Measurements from ENCODE around the gene AGAP2. TPM values are rescaled to one million over a fixed set of nuclear protein-coding genes. Genes with fewer than 3 reads are reported as not detected.
A peak's percentile ranks its signal among the peaks of the same experiment; 100 is the strongest.

The AGAP2 gene
- total RNA-seq, 6 experiments from 2014 or later = 0.14 to 0.18 (median 0.14) TPM

GRCh38 chr12:57739914-57740538 lies 1.5 kb upstream of the AGAP2 start:
- peaks cover 35% of the 10 kb centered on the region for H3K27me3 Mint-ChIP-seq (ENCODE audit: insufficient read depth)
- no peak for TF ChIP-seq CTCF (IDR thresholded peaks at IDR 0.05)
- DNase-seq = no peak
- H3K27ac Mint-ChIP-seq = no peak overlapping the region
- H3K36me3 Mint-ChIP-seq (ENCODE audit: low read depth) = no peaks in the 10 kb centered on the region
- H3K4me3 Mint-ChIP-seq = no peak overlapping the region
- H3K9me3 Mint-ChIP-seq = peaks cover 3% of the 10 kb centered on the region; the same call in 1 of the 2 replicates
- H3K4me1 Mint-ChIP-seq (ENCODE audit: low read depth) = peaks cover 26% of the 10 kb centered on the region

- Mint-ChIP-seq H3K4me3 (peak overlapping the region; percentile 13), H3K9me3 (no peaks in the 10 kb centered on the region), H3K27ac (no peak overlapping the region), H3K27me3 (ENCODE audit: insufficient read depth) (peaks cover 34% of the 10 kb centered on the region), H3K4me1 (ENCODE audit: low read depth) (peaks cover 29% of the 10 kb centered on the region), H3K36me3 (ENCODE audit: low read depth) (no peaks in the 10 kb centered on the region)
- DNase-seq = no peak
- no peak for TF ChIP-seq CTCF (IDR thresholded peaks at IDR 0.05)
These were observed 845 bp upstream of the AGAP2 start for GRCh38 chr12:57739387-57739786.

GRCh38 chr12:57737467-57738460 lies 778 bp downstream of the AGAP2 start:
- Mint-ChIP-seq H3K4me1 (ENCODE audit: low read depth) (peaks cover 34% of the 10 kb centered on the region), H3K9me3 (no peaks in the 10 kb centered on the region), H3K27ac (no peak overlapping the region), H3K36me3 (ENCODE audit: low read depth) (no peaks in the 10 kb centered on the region), H3K27me3 (ENCODE audit: insufficient read depth) (peaks cover 36% of the 10 kb centered on the region), H3K4me3 (no peak overlapping the region)
- no peak for DNase-seq
- peak; percentile 64 for TF ChIP-seq CTCF (IDR thresholded peaks at IDR 0.05)

GRCh38 chr12:57736741-57737466 lies 1.6 kb downstream of the AGAP2 start:
- H3K36me3 Mint-ChIP-seq (ENCODE audit: low read depth) = no peaks in the 10 kb centered on the region
- H3K27ac Mint-ChIP-seq = no peak overlapping the region
- peaks cover 31% of the 10 kb centered on the region for H3K27me3 Mint-ChIP-seq (ENCODE audit: insufficient read depth)
- no peak for DNase-seq
- peak overlapping the region; percentile 73 for H3K4me3 Mint-ChIP-seq
- TF ChIP-seq CTCF (IDR thresholded peaks at IDR 0.05) = no peak
- H3K4me1 Mint-ChIP-seq (ENCODE audit: low read depth) = peaks cover 34% of the 10 kb centered on the region
- no peaks in the 10 kb centered on the region for H3K9me3 Mint-ChIP-seq

- Mint-ChIP-seq H3K27me3 (ENCODE audit: insufficient read depth) (peaks cover 29% of the 10 kb centered on the region), H3K36me3 (ENCODE audit: low read depth) (no peaks in the 10 kb centered on the region), H3K4me1 (ENCODE audit: low read depth) (peaks cover 34% of the 10 kb centered on the region), H3K27ac (peak overlapping the region; percentile 59; the same call in 1 of the 2 replicates), H3K4me3 (peak overlapping the region; percentile 73), H3K9me3 (no peaks in the 10 kb centered on the region)
- peak; percentile 52 for TF ChIP-seq CTCF (IDR thresholded peaks at IDR 0.05)
- DNase-seq = no peak
These were observed 2.4 kb downstream of the AGAP2 start for GRCh38 chr12:57735952-57736740.

All from HFFc6 (cell line).